WTC11 (cell line): ENCODE data around the gene PUSL1.

Source experiments
- ATF2 ChIP-seq: sonication (generic); formaldehyde crosslinking; IDR thresholded peaks from 2 replicates; pipeline ENCODE4 v1.8.1; 2022; ENCODE audit warnings: low read depth, missing genetic modification reagents, borderline replicate concordance
- CTCF ChIP-seq: fragments of 200-600 bp; IDR thresholded peaks from 2 replicates; pipeline ENCODE4 v1.8.0; 2022; ENCODE audit warnings: antibody characterized with exemption
- GABPB1 ChIP-seq: sonication (generic); formaldehyde crosslinking; IDR thresholded peaks from 2 replicates; pipeline ENCODE4 v1.8.1; 2023; ENCODE audit warnings: mild to moderate bottlenecking, missing genetic modification reagents
- IRF1 ChIP-seq: sonication (generic); formaldehyde crosslinking; IDR thresholded peaks from 2 replicates; pipeline ENCODE4 v1.8.0; 2023; ENCODE audit warnings: missing genetic modification reagents
- MAX ChIP-seq: sonication (generic); formaldehyde crosslinking; IDR thresholded peaks from 2 replicates; pipeline ENCODE4 v1.8.0; 2022; ENCODE audit warnings: mild to moderate bottlenecking, missing genetic modification reagents
- MXD4 ChIP-seq: fragments of 250-450 bp; sonication (Bioruptor Pico); IDR thresholded peaks from 2 replicates; pipeline ENCODE4 v1.8.0; 2021; ENCODE audit warnings: mild to moderate bottlenecking, moderate library complexity, borderline replicate concordance
- NFYB ChIP-seq: sonication (generic); formaldehyde crosslinking; conservative IDR thresholded peaks from 2 replicates; pipeline ENCODE4 v1.8.0; 2022; ENCODE audit warnings: low read depth, missing genetic modification reagents
- NR3C1 ChIP-seq: sonication (generic); formaldehyde crosslinking; conservative IDR thresholded peaks from 2 replicates; pipeline ENCODE4 v1.8.1; 2023; ENCODE audit warnings: low read depth, mild to moderate bottlenecking, missing genetic modification reagents
- SP1 ChIP-seq: sonication (generic); formaldehyde crosslinking; conservative IDR thresholded peaks from 2 replicates; pipeline ENCODE4 v1.8.1; 2022; ENCODE audit warnings: missing genetic modification reagents
- TCF7 ChIP-seq: sonication (generic); formaldehyde crosslinking; IDR thresholded peaks from 2 replicates; pipeline ENCODE4 v1.8.0; 2022; ENCODE audit warnings: mild to moderate bottlenecking, low read depth, missing genetic modification reagents, moderate library complexity
- ZNF263 ChIP-seq: sonication (generic); formaldehyde crosslinking; IDR thresholded peaks from 2 replicates; pipeline ENCODE4 v1.8.1; 2022; ENCODE audit warnings: low read depth, mild to moderate bottlenecking, moderate library complexity, missing genetic modification reagents

- TF ChIP-seq CTCF, result no peak
- TF ChIP-seq MXD4 (CRISPR knock-in tag), result no peak
- TF ChIP-seq NFYB, result no peak
- no peak for TF ChIP-seq GABPB1
- TF ChIP-seq NR3C1 (CRISPR knock-in tag), result no peak
- no peak for TF ChIP-seq ATF2 (CRISPR knock-in tag)
- TF ChIP-seq TCF7, result no peak
- no peak for TF ChIP-seq SP1 (CRISPR knock-in tag)
- TF ChIP-seq IRF1, result no peak
- TF ChIP-seq MAX (CRISPR knock-in tag), result no peak
- no peak for TF ChIP-seq ZNF263 (CRISPR knock-in tag)
Measured at GRCh38 chr1:1280782-1281481, 27.5 kb upstream of the PUSL1 start.
